ENCODE results near the gene SAP30L. TPM values are rescaled to one million over a fixed set of nuclear protein-coding genes. Genes with fewer than 3 reads are reported as not detected.

SAP30L gene
- total and polyA plus RNA-seq, 2 of the 4 experiments (the other 2 are of a cell fraction), result 9.7 to 17.6 TPM

DNA sequence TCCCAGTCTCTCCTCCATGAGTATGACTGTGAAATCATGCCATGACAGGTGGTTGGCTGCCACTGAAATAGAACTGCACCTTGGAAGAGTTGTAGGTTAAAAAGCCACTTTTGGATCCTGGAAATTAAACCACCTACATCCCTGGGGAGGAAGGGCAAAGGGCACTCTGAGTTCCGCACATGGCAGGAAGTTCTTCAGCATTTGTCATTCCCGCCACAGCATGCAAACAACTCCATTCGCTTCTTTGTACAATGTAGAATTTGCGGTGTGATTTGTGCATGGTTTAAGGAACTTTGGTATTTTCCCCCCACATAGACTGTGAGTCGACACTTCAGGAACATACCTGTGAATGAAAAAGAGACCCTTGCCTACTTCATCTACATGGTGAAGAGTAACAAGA is 9.8 kb downstream of the SAP30L start:
- H3K4me3 ChIP-seq (ENCODE audit: insufficient read depth, low read depth, low read length), result no peak overlapping the region
- no peak overlapping the region for H3K27ac ChIP-seq (ENCODE audit: insufficient read depth, low read length)
- H2BK120ac ChIP-seq (ENCODE audit: low read depth, low read length), result no peak overlapping the region
- H2AFZ ChIP-seq (replicated peaks; ENCODE audit: low read length, poor library complexity), result no peak overlapping the region
- WGBS, 2 experiments (ENCODE audit: extremely low coverage in 2 of 2, insufficient read length in 1 of 2), result no CpG with 5 or more reads among the region's 5 CpGs
- dilution Hi-C loops (cut with HindIII; ENCODE audit: low sequenced_read_pairs, unreplicated experiment) (no loop called here), intact Hi-C loops (cut with micrococcal nuclease) (no loop called here), in situ Hi-C loops (cut with MboI; ENCODE audit: low sequenced_read_pairs) (loop anchor here (25.0 kb wide), 1 partner anchor 357 kb away; no protein-coding TSS in a partner anchor)
- peaks cover 6% of the 10 kb centered on the region for H3K9me1 ChIP-seq (ENCODE audit: insufficient read depth, low read length)
- H3K14ac ChIP-seq (replicated peaks; ENCODE audit: low read depth, low read length), result no peak overlapping the region
- H4K91ac ChIP-seq (ENCODE audit: insufficient read depth, low read depth, low read length), result no peak overlapping the region
- H4K8ac ChIP-seq (ENCODE audit: low read depth in 2 of 2, low read length in 2 of 2), result no peak overlapping the region
- no peak overlapping the region for H3K4me2 ChIP-seq (ENCODE audit: low read depth, low read length)
- BruUV-seq (replicated peaks), result no TSS peak
- peaks cover 52% of the 10 kb centered on the region for H3K36me3 ChIP-seq (ENCODE audit: control insufficient read depth, insufficient read depth, low read length)
- ChIA-PET CTCF (no interaction called here), POLR2A (ENCODE audit: unreplicated experiment) (no interaction called here)
- peaks cover under 1% of the 10 kb centered on the region; the same call in 1 of the 2 replicates for H3K4me1 ChIP-seq (ENCODE audit: control insufficient read depth, insufficient read depth, low read length)
- no peak overlapping the region for H2AK9ac ChIP-seq (replicated peaks; ENCODE audit: low read depth, low read length, poor library complexity)
- TF ChIP-seq MXI1 (IDR thresholded peaks at IDR 0.05; ENCODE audit: borderline replicate concordance, low read depth, low read length) (no peak), MAZ (IDR thresholded peaks at IDR 0.05; ENCODE audit: borderline replicate concordance, low read depth, low read length) (no peak), FOS (IDR thresholded peaks at IDR 0.05; ENCODE audit: low read depth, low read length) (no peak), RAD21 (IDR thresholded peaks at IDR 0.05; ENCODE audit: low read length) (no peak), RFX5 (IDR thresholded peaks at IDR 0.05; ENCODE audit: low read depth, low read length) (no peak), SMC3 (IDR thresholded peaks at IDR 0.05; ENCODE audit: low read depth, low read length) (no peak), MAFK (IDR thresholded peaks at IDR 0.05; ENCODE audit: low read depth, low read length) (no peak), CEBPB (IDR thresholded peaks at IDR 0.05; ENCODE audit: low read depth, low read length) (no peak), CHD1 (IDR thresholded peaks at IDR 0.05; ENCODE audit: low read depth, low read length) (no peak), NFE2L2 (IDR thresholded peaks at IDR 0.05; ENCODE audit: low read depth, low read length) (no peak), RCOR1 (IDR thresholded peaks at IDR 0.05; ENCODE audit: insufficient replicate concordance, low read length) (no peak)
- TF ChIP-seq, protein P1, sequence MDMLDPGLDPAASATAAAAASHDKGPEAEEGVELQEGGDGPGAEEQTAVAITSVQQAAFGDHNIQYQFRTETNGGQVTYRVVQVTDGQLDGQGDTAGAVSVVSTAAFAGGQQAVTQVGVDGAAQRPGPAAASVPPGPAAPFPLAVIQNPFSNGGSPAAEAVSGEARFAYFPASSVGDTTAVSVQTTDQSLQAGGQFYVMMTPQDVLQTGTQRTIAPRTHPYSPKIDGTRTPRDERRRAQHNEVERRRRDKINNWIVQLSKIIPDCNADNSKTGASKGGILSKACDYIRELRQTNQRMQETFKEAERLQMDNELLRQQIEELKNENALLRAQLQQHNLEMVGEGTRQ (IDR thresholded peaks at IDR 0.05; ENCODE audit: low read depth, low read length), result no peak
- TF ChIP-seq, protein P2, sequence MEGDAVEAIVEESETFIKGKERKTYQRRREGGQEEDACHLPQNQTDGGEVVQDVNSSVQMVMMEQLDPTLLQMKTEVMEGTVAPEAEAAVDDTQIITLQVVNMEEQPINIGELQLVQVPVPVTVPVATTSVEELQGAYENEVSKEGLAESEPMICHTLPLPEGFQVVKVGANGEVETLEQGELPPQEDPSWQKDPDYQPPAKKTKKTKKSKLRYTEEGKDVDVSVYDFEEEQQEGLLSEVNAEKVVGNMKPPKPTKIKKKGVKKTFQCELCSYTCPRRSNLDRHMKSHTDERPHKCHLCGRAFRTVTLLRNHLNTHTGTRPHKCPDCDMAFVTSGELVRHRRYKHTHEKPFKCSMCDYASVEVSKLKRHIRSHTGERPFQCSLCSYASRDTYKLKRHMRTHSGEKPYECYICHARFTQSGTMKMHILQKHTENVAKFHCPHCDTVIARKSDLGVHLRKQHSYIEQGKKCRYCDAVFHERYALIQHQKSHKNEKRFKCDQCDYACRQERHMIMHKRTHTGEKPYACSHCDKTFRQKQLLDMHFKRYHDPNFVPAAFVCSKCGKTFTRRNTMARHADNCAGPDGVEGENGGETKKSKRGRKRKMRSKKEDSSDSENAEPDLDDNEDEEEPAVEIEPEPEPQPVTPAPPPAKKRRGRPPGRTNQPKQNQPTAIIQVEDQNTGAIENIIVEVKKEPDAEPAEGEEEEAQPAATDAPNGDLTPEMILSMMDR (conservative IDR thresholded peaks at IDR 0.05; ENCODE audit: low read depth, low read length), result no peak
- TF ChIP-seq, protein P3, sequence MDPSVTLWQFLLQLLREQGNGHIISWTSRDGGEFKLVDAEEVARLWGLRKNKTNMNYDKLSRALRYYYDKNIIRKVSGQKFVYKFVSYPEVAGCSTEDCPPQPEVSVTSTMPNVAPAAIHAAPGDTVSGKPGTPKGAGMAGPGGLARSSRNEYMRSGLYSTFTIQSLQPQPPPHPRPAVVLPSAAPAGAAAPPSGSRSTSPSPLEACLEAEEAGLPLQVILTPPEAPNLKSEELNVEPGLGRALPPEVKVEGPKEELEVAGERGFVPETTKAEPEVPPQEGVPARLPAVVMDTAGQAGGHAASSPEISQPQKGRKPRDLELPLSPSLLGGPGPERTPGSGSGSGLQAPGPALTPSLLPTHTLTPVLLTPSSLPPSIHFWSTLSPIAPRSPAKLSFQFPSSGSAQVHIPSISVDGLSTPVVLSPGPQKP (IDR thresholded peaks at IDR 0.05; ENCODE audit: borderline replicate concordance, low read depth, low read length), result no peak
- peaks cover 10 to 19% of the 10 kb centered on the region in 2 experiments for H3K79me1 ChIP-seq (ENCODE audit: low read depth in 1 of 2, low read length in 2 of 2)
- H3K9ac ChIP-seq (ENCODE audit: low read depth, low read length), result no peak overlapping the region
- no peak overlapping the region for H2AK5ac ChIP-seq (ENCODE audit: low read depth, low read length)
- H3K9me3 ChIP-seq (ENCODE audit: control insufficient read depth, insufficient read depth, low read length), result no peaks in the 10 kb centered on the region
- H3K18ac ChIP-seq (ENCODE audit: low read depth, low read length), result no peak overlapping the region
- no peak overlapping the region for H2BK5ac ChIP-seq (ENCODE audit: low read depth, low read length, poor library complexity, severe bottlenecking)
- H2BK20ac ChIP-seq (ENCODE audit: low read depth, low read length), result no peak overlapping the region
- DNase-seq, result no peak
- no peak for ATAC-seq (ENCODE audit: low read depth)
- no peak overlapping the region for H4K5ac ChIP-seq (ENCODE audit: low read depth, low read length)
- no peaks in the 10 kb centered on the region for H3K27me3 ChIP-seq (ENCODE audit: control insufficient read depth, insufficient read depth, low read length)
- peaks cover 4% of the 10 kb centered on the region for H4K20me1 ChIP-seq (ENCODE audit: insufficient read depth, low read length)
- H3K4ac ChIP-seq (ENCODE audit: low read depth, low read length), result no peak overlapping the region
- no peak overlapping the region for H2BK15ac ChIP-seq (ENCODE audit: low read depth, low read length)
- H3K56ac ChIP-seq (ENCODE audit: extremely low read depth, insufficient read depth, low read length), result no peak overlapping the region
- no peak overlapping the region for H3K23ac ChIP-seq (ENCODE audit: low read depth, low read length)

Data from IMR-90 (cell line).